Measurements from ENCODE around the gene MEX3D.

DNA sequence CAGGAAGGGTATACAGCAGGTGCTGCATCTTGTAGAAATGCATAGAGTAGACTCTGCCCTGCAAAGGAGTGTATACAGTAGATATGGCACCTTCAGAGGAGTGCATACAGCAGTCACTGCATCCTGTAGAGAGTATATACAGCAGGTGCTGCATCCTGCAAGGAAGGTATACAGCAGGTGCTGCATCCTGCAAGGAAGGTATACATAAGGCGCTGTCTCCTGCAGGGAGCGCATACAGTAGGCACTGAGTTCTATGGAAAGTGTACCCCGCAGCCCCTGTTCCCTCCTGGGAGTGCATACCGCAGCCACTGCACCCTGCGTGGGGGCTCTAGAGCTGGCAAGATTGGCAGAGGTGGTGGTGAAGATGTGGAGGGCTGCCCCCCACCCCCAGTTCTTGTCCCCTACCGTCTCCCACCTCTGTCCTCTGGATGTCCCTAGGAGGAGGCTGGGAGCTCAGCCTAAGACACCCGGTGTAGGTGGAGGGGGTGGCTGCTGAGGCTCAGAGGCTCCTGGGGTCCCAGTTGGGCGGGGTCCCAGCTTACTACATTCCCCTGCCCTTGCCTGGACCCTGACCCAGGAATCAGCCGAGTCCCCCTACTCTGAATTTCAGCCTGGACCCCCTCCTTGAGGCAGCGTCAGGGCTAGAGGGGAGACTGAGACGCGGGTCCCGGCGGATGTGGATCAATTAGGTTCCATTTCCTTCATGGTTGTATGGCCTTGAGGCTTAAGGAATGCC lies 53.0 kb downstream of the MEX3D start:
- no peak for TF ChIP-seq CTCF (conservative IDR thresholded peaks at IDR 0.05; ENCODE audit: low read depth in 2 of 2)
- TF ChIP-seq POLR2AphosphoS5 (IDR thresholded peaks at IDR 0.05; ENCODE audit: low read depth), result no peak
- no peak for TF ChIP-seq REST (IDR thresholded peaks at IDR 0.05; ENCODE audit: unreplicated experiment)
